HG03439 (cell line): ENCODE data around the gene GRIK2.

Source experiments
- ATAC-seq: cut with Tn5 transposase; IDR thresholded peaks from one replicate; pipeline ENCODE4 v1.9.1; 2021; ENCODE audit warnings: mild to moderate bottlenecking, moderate library complexity; ENCODE audit not compliant: unreplicated experiment

GRIK2 gene

DNA sequence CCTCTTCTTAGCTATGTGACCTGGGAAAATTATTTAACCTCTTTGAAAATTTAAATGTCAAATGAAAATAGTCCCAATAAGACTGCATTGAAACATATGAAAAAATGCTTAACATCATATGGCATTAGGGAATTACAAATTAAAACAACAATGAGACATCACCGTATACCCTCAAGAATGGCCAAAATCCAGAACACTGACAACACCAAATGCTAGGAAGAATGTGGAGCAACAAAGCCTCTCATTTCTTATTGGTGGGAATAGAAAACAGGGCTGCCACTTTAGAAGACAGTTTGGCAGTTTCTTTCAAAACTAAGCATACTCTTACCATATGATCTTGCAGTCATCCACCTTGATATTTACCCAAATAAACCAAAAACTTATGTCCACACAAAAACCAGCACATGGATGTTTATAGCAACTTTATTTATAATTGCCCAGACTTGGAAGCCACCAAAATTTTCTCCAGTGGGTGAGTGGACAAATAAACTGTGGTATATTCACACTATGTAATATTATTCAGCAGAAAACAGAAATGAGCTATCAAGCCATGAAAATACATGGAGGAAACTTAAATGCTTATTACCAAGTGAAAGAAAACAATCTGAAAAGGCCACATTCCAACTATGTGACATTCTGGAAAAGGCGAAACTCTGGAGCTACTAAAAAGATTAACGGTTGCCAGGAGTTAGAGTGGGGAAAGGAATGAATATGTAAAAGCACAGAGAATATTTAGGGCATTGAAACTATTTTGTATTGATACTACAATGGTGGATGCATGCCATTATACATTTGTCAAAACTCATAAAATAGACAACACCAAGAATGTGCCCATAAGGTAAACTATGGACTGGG, 459.9 kb downstream of the GRIK2 start:
- no peak for ATAC-seq

DNA sequence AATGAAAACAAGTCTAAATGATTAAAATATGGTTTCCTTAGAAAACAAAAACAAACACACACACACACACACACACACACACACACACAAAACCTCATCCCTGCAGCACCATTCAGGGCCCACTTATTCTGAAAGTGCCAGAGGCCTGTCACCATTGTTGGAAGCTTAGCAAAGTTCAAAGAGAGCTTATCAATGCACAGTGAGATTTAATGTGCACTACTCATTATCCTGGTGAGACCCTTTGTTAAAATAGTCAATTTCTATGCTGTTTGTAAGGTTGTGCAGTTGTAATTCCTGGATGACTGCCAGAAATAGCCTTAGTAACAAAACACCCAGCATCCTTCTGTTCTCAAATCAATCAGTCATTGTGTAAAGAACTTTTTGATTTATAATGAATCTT, 482.9 kb downstream of the GRIK2 start:
- no peak for ATAC-seq

DNA sequence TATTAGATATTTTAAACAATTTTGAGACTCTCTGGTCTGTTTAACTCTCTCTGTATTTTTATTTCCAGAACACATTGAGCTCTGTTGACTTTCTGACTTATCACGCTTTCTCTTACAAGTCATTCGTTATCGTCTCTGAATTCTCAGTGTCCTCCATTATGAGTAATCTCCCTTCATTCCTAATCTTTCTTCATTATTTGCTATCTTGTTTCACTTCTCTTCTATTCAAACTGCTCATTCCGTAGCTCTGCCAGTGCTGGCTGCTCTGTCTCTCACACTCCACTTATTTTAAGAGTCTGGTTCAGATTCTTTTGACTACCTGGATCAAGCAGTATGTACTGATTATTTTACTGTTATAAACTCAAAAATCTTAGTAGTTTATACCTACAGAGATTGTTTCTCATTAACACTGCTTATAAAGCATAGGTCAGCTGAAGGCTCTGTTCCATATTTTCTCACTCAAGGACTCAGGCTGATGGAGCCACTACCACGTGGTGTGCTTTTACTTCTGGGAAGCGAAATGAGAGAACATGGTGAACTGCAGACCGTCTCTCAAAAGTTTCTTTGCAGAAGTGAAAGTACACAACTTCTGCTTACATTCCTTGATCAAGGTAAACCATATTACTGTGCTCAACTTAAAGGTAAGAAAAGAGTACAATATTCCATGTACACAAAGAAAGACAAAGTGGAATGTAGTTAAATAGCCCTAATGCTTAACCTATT, 485.2 kb downstream of the GRIK2 start:
- ATAC-seq = no peak

DNA sequence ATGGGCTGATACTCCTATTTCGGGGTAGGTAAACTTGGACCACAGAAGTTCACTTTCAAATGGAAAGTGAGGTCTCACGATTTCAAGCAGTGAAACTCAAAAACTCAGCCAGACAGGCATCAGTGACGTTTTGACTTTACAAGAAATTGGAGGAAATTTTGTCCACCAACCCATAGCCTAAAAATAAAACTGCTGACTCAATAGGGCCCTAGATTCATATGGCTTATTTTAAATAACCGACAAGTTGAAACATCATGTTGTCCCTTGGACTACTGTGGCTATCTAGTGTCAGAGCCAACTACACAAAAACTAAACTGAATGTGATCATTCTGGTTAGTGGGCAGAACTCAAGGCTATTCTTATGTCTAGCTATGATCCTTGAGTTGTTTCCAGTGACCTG, 486.3 kb downstream of the GRIK2 start:
- ATAC-seq = no peak

DNA sequence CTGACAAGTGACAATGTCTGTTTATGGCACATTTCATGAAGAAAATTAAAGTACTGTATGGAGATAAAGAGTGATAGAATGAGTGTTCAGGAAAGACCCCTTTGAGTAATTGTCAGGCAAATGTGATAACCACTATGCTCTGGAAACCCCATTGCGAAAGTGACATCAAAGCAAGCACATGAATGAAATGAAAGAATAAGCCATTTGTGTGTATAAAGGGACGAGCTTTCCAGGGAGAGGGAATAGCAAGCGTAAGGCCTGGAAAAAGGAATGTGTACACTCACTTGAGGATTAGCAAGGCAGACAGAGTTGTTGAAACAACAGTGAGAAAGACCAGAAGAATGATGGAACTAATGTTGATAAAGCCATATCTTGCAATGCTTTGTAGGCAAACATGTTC, 490.0 kb downstream of the GRIK2 start:
- ATAC-seq = no peak

DNA sequence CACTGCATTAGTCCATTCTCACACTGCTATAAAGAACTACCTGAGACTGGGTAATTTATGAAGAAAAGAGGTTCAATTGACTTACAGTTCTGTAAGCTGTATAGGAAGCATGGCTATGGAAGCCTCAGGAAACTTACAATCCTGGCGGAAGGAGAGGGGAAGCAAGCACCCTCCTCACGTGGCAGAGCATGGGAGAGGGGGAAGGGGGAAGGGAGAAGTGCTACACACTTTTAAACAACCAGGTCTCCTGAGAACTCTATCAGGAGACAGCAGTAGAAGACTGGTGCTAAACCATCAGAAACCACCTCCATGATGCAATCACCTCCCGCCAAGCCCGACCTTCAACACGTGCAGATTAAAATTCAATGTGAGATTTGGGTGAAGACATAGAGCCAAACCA, 494.0 kb downstream of the GRIK2 start:
- no peak for ATAC-seq

DNA sequence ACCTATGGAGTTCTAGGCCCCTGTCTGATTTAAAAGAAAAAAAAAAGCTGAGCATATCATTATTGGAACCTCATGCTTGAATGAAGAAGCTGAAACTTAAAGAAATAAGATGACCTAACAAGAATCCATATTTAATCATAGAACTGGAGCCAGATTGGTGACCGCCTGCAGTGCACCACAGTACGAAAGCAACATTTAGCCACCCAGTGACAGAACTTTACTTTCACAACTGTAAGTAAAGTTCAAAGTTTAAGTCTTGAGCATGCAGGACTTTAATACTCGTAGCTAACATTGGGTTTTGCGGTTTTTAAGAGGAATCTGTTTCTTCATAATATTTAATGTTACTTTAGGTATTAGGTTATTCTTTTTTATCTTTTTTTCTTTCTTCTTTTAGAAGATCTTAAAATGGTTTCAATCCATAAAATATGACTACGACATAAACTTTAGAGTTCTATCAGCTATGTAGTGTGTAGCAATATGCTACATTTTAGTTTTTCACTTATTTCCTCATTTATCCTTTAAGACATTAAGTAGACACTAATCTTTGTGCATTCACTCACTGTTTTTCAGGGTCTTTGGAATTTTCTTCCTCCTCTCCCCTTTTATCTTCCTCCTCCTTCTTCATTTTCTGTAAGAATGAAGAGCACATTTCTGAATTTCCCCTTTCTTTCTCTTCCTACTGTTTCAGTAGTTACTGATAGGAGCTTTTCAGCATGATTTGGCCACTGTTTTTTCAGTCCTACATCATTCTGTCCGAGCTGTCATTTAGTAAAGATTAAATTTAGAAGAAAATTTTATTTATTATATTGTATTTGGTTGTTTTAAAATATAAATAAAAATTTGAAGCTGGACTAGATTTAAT, 514.1 kb downstream of the GRIK2 start:
- ATAC-seq = no peak

DNA sequence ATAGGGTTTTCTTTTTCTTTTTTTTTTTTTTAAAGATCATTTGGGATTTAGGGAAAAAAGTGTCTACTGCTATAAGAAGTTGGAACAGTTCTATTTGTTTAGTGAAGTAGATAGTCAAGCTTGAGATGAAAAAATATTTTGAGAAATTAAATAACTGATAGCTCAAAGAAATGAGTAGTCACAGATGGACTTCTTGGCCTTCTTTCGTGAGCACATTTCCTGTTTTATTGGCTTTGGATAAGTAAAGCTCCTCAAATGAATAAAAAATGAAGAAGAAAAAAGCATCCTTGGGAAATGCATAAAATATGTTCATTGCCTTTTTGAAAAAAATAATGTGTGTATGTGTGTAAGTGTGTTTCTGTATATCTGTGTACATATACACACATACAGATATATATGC, 515.9 kb downstream of the GRIK2 start:
- ATAC-seq = no peak

DNA sequence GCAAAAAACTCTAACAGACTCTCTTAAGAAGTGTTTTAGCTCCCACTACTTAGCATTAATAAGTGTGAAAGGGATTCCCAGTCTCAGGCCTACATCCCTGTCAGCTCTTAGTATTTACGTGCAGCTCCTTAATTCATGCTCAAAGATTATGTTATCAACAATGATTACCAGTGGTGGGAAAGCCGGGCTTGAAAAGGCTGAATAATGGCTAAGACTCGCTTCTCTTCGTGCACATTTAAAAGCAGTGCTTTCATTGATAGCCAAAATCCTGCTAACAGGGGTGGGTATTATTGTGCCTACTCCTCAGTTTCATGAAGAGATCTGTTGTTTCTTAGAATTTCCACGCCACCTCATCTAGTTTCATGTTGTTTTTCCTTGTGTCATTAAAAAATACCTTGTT, 518.8 kb downstream of the GRIK2 start:
- no peak for ATAC-seq

DNA sequence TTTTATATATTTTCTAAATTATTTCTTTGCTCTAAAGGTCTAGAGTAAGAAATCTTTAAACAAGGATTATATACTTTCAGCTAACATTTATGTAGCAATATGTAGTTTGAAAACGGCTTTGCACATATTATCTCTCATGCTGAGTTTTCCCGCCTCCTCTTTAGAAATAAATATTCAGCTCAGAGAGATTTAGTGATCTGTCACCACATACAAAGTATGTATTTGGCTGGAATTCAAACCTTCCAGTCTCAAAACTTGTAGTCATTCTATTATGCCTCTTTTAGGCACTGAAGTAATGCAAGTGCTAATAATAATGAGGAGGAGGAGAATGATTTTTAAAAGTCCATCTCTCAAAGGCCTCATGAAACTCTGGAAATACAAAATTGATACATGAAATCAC, 525.0 kb downstream of the GRIK2 start:
- no peak for ATAC-seq

DNA sequence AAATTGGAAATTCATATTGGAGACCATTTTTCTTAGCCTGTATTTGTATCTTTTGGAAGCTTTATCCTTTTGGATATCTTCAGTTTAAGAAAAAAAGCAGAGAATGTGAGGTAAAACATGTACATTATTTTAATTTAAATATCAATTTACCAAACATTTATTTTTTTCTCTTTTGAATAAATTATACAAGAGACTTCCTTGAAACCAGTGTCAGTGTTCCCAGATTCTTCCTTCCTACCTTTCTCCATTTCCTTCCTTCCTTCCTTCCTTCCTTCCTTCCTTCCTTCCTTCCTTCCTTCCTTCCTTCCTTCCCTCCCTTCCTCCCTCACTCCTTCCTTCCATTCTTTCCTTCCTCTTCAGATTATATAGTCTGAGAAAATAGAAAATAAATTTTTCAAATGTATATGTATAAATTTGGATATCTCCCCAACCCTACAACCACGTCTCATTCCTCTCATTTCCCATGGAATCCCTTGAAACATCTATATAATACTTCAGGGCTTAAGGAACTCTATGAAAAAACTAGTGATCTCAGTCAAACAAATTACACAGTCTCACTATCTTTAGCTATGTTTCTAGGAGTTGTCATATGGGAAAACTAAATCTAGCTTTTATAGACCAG, 528.4 kb downstream of the GRIK2 start:
- no peak for ATAC-seq

DNA sequence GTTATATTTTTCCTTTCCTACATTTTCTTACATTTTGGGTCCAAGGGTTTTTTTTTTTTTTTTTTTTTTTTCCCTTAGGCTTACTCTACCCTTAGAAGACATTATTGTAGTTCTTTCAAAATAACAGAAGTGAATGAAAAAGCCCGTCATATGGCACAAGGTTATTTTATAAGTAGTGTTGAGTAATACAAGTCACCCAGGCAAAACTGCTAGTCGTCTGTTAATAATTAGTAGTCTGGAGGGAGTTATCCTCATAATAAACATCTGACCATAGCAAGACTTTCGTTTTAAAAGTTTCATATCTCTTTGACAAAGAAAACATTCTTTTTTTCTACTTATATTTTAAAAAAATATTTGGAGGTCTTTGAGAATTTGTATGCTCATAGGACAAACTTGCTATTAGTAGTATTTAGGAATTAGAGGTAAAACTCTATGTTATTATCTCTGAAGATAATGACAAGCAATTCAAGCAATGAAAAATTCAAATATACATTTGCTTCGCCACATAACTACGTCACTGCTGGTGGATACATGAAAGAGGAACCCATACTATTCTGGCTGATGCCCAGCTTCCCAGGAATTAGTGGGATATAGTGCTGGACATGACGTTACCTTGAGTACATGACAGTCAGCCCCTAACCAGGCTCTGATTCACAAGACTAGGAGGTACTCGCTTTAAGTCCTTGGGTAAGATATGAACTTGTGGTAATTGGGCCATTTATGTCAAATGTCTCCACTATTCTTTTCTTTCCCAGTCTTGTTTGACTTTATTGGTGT, 532.8 kb downstream of the GRIK2 start:
- no peak for ATAC-seq

DNA sequence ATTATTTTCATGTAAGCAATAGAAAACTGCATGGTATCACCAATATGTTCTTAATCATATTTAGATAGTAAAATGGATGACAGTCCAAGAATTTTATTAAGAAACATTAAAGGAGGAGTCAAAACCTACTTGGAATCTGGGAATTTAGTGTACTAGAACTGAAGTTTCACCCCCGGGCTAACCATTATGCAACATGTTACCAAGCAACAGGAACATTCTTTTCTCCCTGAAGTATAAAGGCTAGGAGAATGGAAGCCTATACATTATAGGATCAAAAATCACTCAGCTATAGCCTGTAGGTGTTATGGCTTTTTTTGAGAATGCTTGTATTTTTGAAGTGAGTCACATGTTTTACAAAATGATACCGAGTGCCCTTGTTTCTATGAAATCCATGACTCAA, 538.3 kb downstream of the GRIK2 start:
- ATAC-seq = no peak

DNA sequence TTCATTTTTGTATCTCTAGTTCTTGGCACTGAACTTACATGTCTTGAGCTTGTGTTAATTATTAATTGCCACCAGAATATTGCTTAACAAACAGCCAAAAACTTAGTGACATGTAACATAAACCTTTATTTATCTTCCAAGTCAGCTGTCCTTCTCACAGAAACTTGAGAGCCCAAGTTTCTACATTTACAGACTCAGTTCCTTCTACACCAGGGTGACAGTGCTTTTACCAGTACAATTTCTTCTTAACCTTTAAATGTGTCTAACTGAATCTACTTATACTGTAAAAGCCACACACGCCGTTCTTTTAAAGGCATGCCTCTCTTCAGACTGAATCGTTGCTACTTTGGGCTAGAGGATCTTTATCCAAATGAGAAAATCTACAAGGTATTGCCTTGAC, 539.2 kb downstream of the GRIK2 start:
- no peak for ATAC-seq

DNA sequence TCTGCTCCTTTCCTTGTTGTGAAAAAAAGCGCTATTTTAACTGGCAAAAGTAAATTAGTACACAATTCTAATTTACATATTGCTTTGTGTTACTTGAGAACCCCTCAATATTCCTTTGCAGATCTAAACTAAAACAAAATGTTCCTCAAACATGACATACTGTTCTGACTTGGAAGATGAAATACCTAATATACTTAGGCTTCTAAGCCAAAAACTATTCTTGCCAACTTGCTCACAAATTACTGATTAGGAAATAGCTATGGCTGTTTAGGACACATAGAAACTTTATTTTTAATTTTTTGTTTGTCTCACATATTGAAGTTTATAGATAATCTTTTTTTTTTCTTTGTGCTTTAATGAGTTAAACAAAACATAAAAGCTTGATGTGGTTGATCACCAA, 542.2 kb downstream of the GRIK2 start:
- ATAC-seq = no peak

DNA sequence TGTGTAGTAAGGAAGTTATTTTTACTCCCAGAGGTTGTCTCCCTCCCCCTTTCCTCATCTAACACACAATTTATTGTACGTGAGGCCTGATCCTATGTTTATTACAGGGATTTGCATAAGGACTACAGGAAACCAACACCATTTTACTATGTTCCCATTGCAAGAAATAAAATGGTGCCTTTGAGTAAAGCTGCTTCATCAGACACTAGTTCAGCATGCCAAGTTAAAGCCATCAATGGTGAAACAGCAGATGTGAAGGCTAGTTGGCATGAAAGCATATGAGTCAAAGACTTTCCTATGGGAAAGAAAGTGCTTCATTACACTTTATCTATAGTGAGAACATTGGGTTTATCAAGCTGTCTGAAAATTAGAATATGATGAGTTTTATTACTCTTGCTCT, 543.0 kb downstream of the GRIK2 start:
- ATAC-seq = no peak

DNA sequence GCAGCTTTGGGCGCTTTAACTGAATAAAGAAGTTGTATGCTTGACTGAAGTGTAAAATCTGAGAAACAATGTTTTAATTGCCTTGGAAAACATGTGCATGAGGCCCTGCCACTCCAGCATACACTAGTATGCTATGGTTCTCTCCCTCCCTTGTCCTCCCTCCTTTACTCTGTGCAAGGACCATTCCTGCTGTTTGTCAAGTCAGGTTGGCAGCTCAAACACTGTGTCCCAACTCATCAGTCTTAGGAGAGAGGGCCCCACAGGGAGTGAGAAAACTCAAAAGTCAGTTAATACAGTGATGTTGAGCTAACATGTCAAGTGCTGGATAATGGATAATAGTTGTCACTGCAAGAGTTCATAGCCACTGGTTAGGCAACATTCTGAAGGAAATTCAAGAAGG, 543.6 kb downstream of the GRIK2 start:
- no peak for ATAC-seq

DNA sequence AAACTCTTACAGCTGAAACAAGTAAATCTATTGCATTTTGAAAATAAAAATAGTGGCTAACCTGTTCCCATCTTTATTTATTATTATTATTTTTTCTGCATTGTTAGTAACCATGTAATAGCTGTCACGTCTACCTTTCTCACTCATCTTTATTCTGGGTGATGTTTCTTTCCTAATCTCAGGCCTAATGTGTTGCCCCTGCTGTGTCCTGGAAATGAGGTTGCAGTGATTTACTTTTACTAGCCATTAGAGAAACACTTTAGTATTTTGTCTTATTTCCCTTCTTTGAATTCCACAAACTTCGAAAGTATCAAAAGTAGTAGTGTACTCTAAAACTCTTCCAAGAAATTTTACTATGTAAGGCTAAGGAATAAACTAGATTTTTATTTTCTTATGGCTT, 546.9 kb downstream of the GRIK2 start:
- ATAC-seq = no peak

DNA sequence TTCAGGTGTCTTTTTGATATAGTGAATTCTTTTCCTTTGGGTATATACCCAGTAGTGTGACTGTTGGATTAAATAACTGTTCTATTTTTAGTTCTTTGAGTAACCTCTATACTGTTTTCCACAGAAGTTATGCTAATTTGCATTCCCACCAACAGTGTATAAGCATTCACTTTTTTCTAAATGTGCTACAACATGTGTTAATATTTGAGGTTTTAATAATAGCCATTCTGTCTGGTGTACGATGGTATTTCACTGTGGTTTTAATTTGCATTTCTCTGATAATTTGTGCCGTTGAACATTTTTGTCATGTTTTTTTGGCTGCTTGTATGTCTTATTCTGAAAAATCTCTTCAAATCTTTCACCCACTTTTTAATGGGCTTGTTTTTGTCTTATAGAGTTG, 563.5 kb downstream of the GRIK2 start:
- ATAC-seq = no peak

DNA sequence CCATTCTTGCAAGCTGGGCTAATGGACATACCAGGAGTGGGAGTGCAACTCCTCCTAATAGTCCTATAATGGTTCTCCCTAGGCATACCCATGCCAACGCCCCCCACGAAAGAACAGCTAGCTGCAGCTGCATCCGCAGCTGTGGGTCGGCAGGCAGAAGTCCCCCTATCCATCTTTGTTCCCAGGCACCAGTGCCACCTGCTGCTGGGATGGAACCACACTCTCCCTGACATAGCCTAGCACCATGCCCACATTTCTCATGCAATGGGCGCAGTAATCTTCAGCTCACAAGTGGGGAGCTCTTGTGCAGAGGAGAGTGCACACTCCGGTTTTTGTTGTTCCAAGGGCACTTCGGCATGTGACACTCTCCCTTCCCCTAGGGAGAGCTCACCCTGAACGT, 567.8 kb downstream of the GRIK2 start:
- ATAC-seq = no peak
